Upper lobe of left lung (tissue), 4 donors: Measurements from ENCODE around the gene SFT2D2.

Experiments
- CTCF ChIP-seq, 6 experiments: fragments of 450-650 bp in 4 of 6; fragments of 200-600 bp in 2 of 6; sonication (generic) in 2 of 6; IDR thresholded peaks; one replicate each; pipeline ENCODE4 v1.5.1; 2016 to 2019; ENCODE audit warnings: antibody characterized with exemption in 6 of 6
- EP300 ChIP-seq, 4 donors: sonication (generic); formaldehyde crosslinking; IDR thresholded peaks; one replicate each; pipeline ENCODE4 v1.5.1; 2017; ENCODE audit warnings: antibody characterized with exemption in 4 of 4, control low read depth in 2 of 4
- POLR2A ChIP-seq, 4 donors: fragments of 450-650 bp; IDR thresholded peaks; one replicate each; pipeline ENCODE4 v1.5.1; 2016 to 2017; ENCODE audit warnings: antibody characterized with exemption in 4 of 4, mild to moderate bottlenecking in 2 of 4
- POLR2AphosphoS5 ChIP-seq, 2 donors: sonication (generic); formaldehyde crosslinking; IDR thresholded peaks; one replicate each; pipeline ENCODE4 v1.5.1; 2017; ENCODE audit warnings: antibody characterized with exemption in 2 of 2

- TF ChIP-seq CTCF (IDR thresholded peaks at IDR 0.05) (no peak), POLR2A (IDR thresholded peaks at IDR 0.05) (no peak), EP300 (IDR thresholded peaks at IDR 0.05) (no peak), POLR2AphosphoS5 (IDR thresholded peaks at IDR 0.05) (no peak)
Measured at GRCh38 chr1:168300626-168301025, 74.8 kb downstream of the SFT2D2 start.
